ENCODE data around the gene SPINT2. TPM values are rescaled to one million over a fixed set of nuclear protein-coding genes. Genes with fewer than 3 reads are reported as not detected.

SPINT2 gene
- total RNA-seq, 1 donor from 2014 or later = 6.8 TPM

GRCh38 chr19:38231918-38232317, 32.5 kb upstream of the SPINT2 start:
- intact Hi-C loops (cut with micrococcal nuclease) = no loop called here
- Histone ChIP-seq H3K4me3 (no peak overlapping the region), H3K36me3 (no peaks in the 10 kb centered on the region), H3K9me3 (replicated peaks) (no peaks in the 10 kb centered on the region), H3K4me1 (peaks cover 17% of the 10 kb centered on the region), H3K27me3 (ENCODE audit: low read depth) (peaks cover 66% of the 10 kb centered on the region), H3K27ac (replicated peaks) (no peak overlapping the region)
- DNase-seq = no peak
- TF ChIP-seq CTCF (IDR thresholded peaks at IDR 0.05; ENCODE audit: borderline replicate concordance) = no peak

DNA sequence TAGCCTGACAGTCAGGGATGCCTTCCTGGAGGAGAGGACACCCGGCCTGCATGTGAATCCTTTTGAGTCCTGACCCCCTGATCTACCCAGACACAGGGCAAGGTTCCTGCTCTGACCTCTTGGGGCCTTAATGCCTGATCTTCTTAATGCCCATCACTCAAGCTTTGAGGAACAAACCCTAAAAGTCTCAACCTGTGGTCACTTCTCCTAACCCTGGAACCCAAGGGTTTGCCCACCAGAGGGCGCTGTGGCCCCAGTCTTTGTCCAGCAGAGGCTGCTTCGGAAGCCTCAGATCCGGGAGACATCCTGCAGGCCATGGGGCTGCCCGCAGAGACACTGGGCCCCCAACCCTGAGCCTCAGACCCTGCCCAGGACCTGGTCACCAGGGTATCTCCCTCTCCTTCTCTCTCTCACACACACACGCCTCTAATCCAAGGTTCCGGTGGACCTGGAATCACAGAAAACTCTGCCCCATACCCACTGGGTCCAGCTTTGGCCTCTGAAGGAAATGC, 30.6 kb upstream of the SPINT2 start:
- peak; percentile 83 for DNase-seq
- peak; percentile 86 for TF ChIP-seq CTCF (IDR thresholded peaks at IDR 0.05; ENCODE audit: borderline replicate concordance)
- intact Hi-C loops (cut with micrococcal nuclease) = no loop called here
- peaks cover 6% of the 10 kb centered on the region for H3K4me1 ChIP-seq
- H3K9me3 ChIP-seq (replicated peaks) = no peaks in the 10 kb centered on the region
- no peak overlapping the region for H3K27ac ChIP-seq (replicated peaks)
- H3K4me3 ChIP-seq = no peak overlapping the region
- peaks cover 47% of the 10 kb centered on the region for H3K27me3 ChIP-seq (ENCODE audit: low read depth)
- H3K36me3 ChIP-seq = no peaks in the 10 kb centered on the region

DNA sequence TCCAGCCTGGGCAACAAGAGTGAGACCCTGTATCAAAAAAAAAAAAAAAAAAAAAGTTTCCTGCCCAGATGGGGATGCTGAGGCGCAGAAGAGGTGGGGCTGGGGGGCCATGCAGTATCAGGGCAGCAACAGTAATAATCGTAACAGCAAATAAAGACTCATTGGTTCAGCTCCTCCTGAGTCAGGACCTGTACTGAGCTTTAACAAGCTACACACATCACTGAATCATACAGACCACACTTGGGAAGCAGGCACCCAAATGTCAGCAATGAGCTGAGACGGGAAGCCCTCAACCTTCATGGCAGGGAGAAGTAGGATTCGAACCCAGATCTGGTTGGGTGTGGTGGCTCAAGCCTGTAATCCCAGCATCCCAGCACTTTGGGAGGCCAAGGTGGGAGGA, 29.8 kb upstream of the SPINT2 start:
- H3K36me3 ChIP-seq = no peaks in the 10 kb centered on the region
- H3K4me3 ChIP-seq = no peak overlapping the region
- no peaks in the 10 kb centered on the region for H3K4me1 ChIP-seq
- no peak for TF ChIP-seq CTCF (IDR thresholded peaks at IDR 0.05; ENCODE audit: borderline replicate concordance)
- H3K9me3 ChIP-seq (replicated peaks) = no peaks in the 10 kb centered on the region
- intact Hi-C loops (cut with micrococcal nuclease) = no loop called here
- no peak for DNase-seq
- H3K27ac ChIP-seq (replicated peaks) = no peak overlapping the region
- H3K27me3 ChIP-seq (ENCODE audit: low read depth) = peaks cover 39% of the 10 kb centered on the region

DNA sequence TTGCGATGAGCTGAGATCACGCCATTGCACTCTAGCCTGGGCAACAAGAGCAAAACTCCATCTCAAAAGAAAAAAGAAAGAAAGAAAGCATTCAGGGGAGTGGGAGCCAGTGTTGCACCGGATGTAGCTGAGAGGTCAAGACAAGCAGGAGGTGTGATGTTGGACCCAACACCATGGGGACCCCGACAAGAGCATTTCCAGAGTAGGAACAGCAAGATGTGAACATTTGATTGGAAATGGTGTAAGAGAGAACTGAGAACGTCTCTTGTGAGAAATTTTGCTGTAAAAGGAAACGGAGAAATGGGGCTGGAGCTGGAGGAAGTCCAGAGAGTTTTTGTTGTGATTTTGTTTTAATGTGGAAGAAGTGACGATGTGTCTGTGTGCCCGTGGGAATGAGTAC, 24.6 kb upstream of the SPINT2 start:
- H3K36me3 ChIP-seq = no peaks in the 10 kb centered on the region
- peaks cover 16% of the 10 kb centered on the region for H3K4me1 ChIP-seq
- H3K27ac ChIP-seq (replicated peaks) = peak overlapping the region; percentile 44
- no peaks in the 10 kb centered on the region for H3K27me3 ChIP-seq (ENCODE audit: low read depth)
- H3K4me3 ChIP-seq = no peak overlapping the region
- intact Hi-C loops (cut with micrococcal nuclease) = loop anchor here (5.0 kb wide), 1 partner anchor 92 kb away; no protein-coding TSS in a partner anchor
- no peak for DNase-seq
- H3K9me3 ChIP-seq (replicated peaks) = no peaks in the 10 kb centered on the region
- no peak for TF ChIP-seq CTCF (IDR thresholded peaks at IDR 0.05; ENCODE audit: borderline replicate concordance)

DNA sequence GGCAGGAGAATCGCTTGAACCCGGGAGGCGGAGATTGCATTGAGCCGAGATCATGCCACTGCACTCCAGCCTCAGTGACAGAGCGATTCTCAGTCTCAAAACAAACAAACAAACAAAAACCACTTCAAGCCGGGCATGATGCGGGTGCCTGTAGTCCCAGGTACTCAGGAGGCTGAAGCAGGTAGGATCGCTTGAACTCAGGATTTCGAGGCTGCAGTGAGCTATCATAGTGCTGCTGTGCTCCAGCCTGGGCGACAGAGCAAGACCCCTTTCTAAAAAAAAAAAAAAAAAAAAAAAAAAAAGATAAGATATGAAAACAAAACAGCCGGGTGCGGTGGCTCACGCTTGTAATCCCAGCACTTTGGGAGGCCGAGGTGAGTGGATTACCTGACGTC, 21.1 kb upstream of the SPINT2 start:
- H3K4me1 ChIP-seq = peaks cover 43% of the 10 kb centered on the region
- peak overlapping the region; percentile 51 for H3K4me3 ChIP-seq

More for the DNA sequence above, 21.1 kb upstream of the SPINT2 start:
- Histone ChIP-seq H3K9me3 (replicated peaks) (no peaks in the 10 kb centered on the region), H3K27me3 (ENCODE audit: low read depth) (no peaks in the 10 kb centered on the region), H3K27ac (replicated peaks) (no peak overlapping the region), H3K36me3 (no peaks in the 10 kb centered on the region)
- intact Hi-C loops (cut with micrococcal nuclease) = loop anchor here (5.0 kb wide), 1 partner anchor 89 kb away; no protein-coding TSS in a partner anchor
- TF ChIP-seq CTCF (IDR thresholded peaks at IDR 0.05; ENCODE audit: borderline replicate concordance) = no peak
- no peak for DNase-seq

Data from left ventricle myocardium inferior (tissue), 1 donor.